ENCODE results near the gene ZNF438.

DNA sequence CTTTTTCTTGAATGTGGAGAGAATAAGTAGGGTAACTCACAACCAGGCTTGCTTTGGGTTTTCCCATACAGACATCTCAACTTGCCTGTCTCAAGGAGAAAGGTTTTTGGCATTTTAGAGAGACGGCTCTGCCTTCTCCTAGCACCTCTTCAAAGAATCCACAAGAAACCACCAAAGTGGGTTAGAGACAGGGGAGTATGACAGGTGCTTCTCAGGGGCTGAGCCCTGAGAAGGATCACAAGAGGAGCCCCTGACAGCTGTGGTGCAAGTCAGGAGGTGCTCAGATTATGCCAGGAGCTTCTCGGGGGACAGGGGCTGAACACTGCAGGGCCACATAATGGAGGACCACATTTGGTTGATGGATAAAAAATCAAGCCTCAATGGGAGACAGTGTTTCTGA is 231.3 kb downstream of the ZNF438 start:
- TF ChIP-seq CTCF (IDR thresholded peaks at IDR 0.05) (no peak), POLR2A (IDR thresholded peaks at IDR 0.05) (no peak)
